C4-2B (cell line): ENCODE measurements around the gene SH3RF3.

Experiments used
- CTCF ChIP-seq: fragments of 450-650 bp; conservative IDR thresholded peaks from 2 replicates; pipeline ENCODE4 v1.5.1; 2017; ENCODE audit warnings: mild to moderate bottlenecking
- ZFX ChIP-seq: fragments of 450-650 bp; IDR thresholded peaks from 2 replicates; pipeline ENCODE4 v1.6.1; 2017

GRCh38 chr2:109444916-109445315 is 315.9 kb downstream of the SH3RF3 start:
- TF ChIP-seq CTCF (no peak), ZFX (no peak)
